SJCRH30 (cell line): ENCODE measurements around the gene OLFM1. TPM values are rescaled to one million over a fixed set of nuclear protein-coding genes. Genes with fewer than 3 reads are reported as not detected.
"Not testable (repeated sequence)": the region's sequence is repeated elsewhere in the genome, so short reads cannot be mapped to it uniquely, and the experiment has no call there.

Experiments used
- DNase-seq, 2 experiments: peaks; one replicate each; pipeline ENCODE4 v3.0.0-alpha.2; 2015 to 2020
- H3K27ac ChIP-seq: fragments of 250-450 bp; sonication (Bioruptor Pico); 2 replicates; pipeline ENCODE4 v1.5.1; 2020; ENCODE audit warnings: mild to moderate bottlenecking, moderate library complexity
- H3K27me3 ChIP-seq: fragments of 250-450 bp; sonication (Bioruptor Pico); 2 replicates; pipeline ENCODE4 v1.5.1; 2020; ENCODE audit warnings: mild to moderate bottlenecking, moderate library complexity
- H3K36me3 ChIP-seq: fragments of 250-450 bp; sonication (Bioruptor Pico); 2 replicates; pipeline ENCODE4 v1.5.1; 2020; ENCODE audit warnings: mild to moderate bottlenecking, moderate library complexity
- H3K4me1 ChIP-seq: fragments of 250-450 bp; sonication (Bioruptor Pico); 2 replicates; pipeline ENCODE4 v1.5.1; 2020; ENCODE audit warnings: mild to moderate bottlenecking, moderate library complexity
- H3K4me3 ChIP-seq: fragments of 250-450 bp; sonication (Bioruptor Pico); 2 replicates; pipeline ENCODE4 v1.5.1; 2020; ENCODE audit warnings: mild to moderate bottlenecking, moderate library complexity
- H3K9me3 ChIP-seq: fragments of 250-450 bp; sonication (Bioruptor Pico); replicated peaks from 2 replicates; pipeline ENCODE4 v1.5.1; 2020; ENCODE audit warnings: mild to moderate bottlenecking, moderate library complexity
- total RNA-seq: library from RNA; depleted of rRNA; stranded (reverse); fragments of >200 nt; shearing (Covaris generic); gene quantifications from 2 replicates; pipeline ENCODE4 v1.2.3, GENCODE V29; 2014

Gene OLFM1
- total RNA-seq, 1 experiment from 2014 or later: not detected

DNA sequence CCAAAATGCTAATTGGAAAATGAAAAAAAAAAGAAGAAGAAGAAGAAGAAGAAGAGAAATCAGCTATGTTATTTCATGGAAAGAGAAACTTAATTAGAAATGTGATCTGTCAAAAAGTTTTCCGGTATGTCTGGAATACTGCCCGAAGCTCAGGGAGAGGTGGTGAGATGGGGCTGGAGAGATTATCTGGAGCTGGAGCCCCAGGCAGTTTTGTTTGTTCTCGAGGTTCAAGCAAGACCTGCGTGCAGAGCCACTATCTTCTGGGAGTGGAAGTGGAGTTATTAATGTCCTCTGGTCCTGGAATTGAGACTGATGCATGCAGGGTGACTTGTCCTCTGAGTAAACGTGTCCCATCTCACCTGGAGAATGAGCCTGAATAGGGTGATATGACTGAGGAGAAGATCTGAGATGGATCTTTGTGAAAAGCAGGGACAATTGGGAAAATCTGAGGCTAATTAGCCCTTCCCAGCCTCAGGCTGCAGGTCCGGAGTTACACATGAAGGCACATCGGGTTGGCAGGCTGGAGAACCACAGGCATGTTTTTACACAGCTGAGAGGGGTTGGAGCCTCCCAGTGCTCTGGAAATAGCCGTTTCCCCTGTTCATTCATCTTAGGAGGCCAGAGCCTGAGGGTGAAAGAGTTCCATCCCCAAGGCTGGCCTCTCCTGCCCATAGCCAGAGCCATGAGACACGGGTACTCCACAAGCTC lies 70.5 kb downstream of the OLFM1 start:
- Histone ChIP-seq H3K4me3 (no peak overlapping the region), H3K36me3 (no peaks in the 10 kb centered on the region), H3K27me3 (peaks cover 3% of the 10 kb centered on the region; the same call in 1 of the 2 replicates), H3K9me3 (no peaks in the 10 kb centered on the region), H3K4me1 (no peaks in the 10 kb centered on the region), H3K27ac (no peak overlapping the region)
- no peak for DNase-seq

GRCh38 chr9:135158564-135158937 lies 71.1 kb downstream of the OLFM1 start:
- H3K27ac ChIP-seq: no peak overlapping the region
- H3K36me3 ChIP-seq: no peaks in the 10 kb centered on the region

DNA sequence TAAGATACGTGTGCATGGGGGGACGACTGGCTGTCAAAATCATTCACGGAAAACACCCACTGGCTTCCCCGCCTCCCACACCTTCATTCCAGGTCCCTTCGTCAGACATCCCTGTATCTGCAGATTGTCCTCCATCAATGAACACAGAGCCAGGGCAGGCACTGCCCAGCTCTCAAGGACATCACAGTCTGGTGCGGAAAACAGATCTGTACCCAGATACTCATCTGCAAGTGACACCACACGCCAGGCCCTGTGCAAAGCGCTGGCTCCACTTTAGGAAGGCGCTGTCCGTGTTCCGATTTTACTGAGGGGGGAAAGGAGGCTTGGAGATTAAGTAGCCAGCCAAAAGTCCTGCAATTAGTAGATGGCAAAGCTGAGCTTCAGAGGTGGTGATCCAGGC lies 72.3 kb downstream of the OLFM1 start:
- Histone ChIP-seq H3K27ac (no peak overlapping the region), H3K9me3 (no peaks in the 10 kb centered on the region), H3K36me3 (no peaks in the 10 kb centered on the region), H3K4me3 (no peak overlapping the region), H3K27me3 (peaks cover 16% of the 10 kb centered on the region), H3K4me1 (no peaks in the 10 kb centered on the region)
- no peak for DNase-seq

More at GRCh38 chr9:135158564-135158937, 71.1 kb downstream of the OLFM1 start:
- DNase-seq: no peak
- Histone ChIP-seq H3K4me3 (no peak overlapping the region), H3K27me3 (peaks cover 6% of the 10 kb centered on the region), H3K4me1 (no peaks in the 10 kb centered on the region), H3K9me3 (no peaks in the 10 kb centered on the region)

- Histone ChIP-seq H3K4me3 (no peak overlapping the region), H3K9me3 (no peaks in the 10 kb centered on the region), H3K27me3 (peaks cover 20% of the 10 kb centered on the region), H3K4me1 (no peaks in the 10 kb centered on the region), H3K27ac (no peak overlapping the region), H3K36me3 (no peaks in the 10 kb centered on the region)
- no peak for DNase-seq
Measured at GRCh38 chr9:135160862-135161261, 73.4 kb downstream of the OLFM1 start.

DNA sequence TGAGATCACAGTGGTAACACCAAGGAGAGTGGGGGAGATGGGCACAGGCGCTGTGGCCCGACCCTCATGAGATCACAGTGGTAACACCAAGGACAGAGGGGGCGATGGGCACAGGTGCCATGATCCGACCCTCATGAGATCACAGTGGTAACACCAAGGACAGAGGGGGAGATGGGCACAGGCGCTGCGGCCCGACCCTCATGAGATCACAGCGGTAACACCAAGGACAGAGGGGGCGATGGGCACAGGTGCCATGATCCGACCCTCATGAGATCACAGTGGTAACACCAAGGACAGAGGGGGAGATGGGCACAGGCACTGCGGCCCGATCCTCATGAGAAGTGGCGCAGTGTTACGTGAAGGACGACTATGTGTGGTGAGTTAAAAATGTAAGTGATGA lies 75.1 kb downstream of the OLFM1 start:
- H3K9me3 ChIP-seq, DNase-seq, H3K27ac ChIP-seq, H3K4me3 ChIP-seq, H3K36me3 ChIP-seq, H3K4me1 ChIP-seq: not testable (repeated sequence)
- H3K27me3 ChIP-seq: peaks cover 31% of the 10 kb centered on the region

GRCh38 chr9:135163023-135163780 lies 75.7 kb downstream of the OLFM1 start:
- H3K27ac ChIP-seq: no peak overlapping the region
- no peaks in the 10 kb centered on the region for H3K9me3 ChIP-seq
- DNase-seq: no peak
- H3K27me3 ChIP-seq: peaks cover 37% of the 10 kb centered on the region
- no peaks in the 10 kb centered on the region for H3K4me1 ChIP-seq
- no peaks in the 10 kb centered on the region for H3K36me3 ChIP-seq
- no peak overlapping the region for H3K4me3 ChIP-seq

DNA sequence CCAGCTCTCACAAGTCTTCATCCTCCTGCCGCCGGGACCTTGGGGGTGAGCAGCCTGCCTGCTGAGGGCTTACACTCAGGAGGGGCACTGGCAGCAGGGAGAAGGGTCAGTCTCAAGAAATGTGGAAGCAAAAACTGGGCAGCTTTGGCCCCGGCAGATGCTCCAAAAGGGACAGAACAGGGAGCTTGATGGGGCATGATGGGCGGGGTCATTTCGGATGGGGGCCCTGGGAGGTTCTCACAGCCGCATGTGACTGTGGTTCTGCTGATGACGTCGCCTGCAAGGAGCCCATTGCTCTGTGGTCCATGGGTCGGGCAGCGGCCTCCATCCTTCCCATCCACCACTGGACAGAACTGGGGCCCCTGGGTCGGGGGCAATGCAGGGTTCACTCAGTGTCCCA lies 76.6 kb downstream of the OLFM1 start:
- H3K9me3 ChIP-seq: no peaks in the 10 kb centered on the region
- DNase-seq: no peak
- H3K36me3 ChIP-seq: no peaks in the 10 kb centered on the region
- no peak overlapping the region for H3K27ac ChIP-seq
- no peak overlapping the region for H3K4me3 ChIP-seq
- H3K27me3 ChIP-seq: peaks cover 37% of the 10 kb centered on the region
- H3K4me1 ChIP-seq: no peaks in the 10 kb centered on the region

- Histone ChIP-seq H3K4me1 (no peaks in the 10 kb centered on the region), H3K9me3 (no peaks in the 10 kb centered on the region), H3K4me3 (no peak overlapping the region), H3K36me3 (no peaks in the 10 kb centered on the region), H3K27me3 (peaks cover 37% of the 10 kb centered on the region), H3K27ac (no peak overlapping the region)
- DNase-seq: no peak
Measured at GRCh38 chr9:135165003-135165711, 77.7 kb downstream of the OLFM1 start.

GRCh38 chr9:135165756-135166519 lies 78.5 kb downstream of the OLFM1 start:
- H3K27me3 ChIP-seq: peaks cover 39% of the 10 kb centered on the region
- DNase-seq: no peak
- no peaks in the 10 kb centered on the region for H3K4me1 ChIP-seq
- H3K4me3 ChIP-seq: no peak overlapping the region
- H3K9me3 ChIP-seq: no peaks in the 10 kb centered on the region
- H3K27ac ChIP-seq: no peak overlapping the region
- no peaks in the 10 kb centered on the region for H3K36me3 ChIP-seq

DNA sequence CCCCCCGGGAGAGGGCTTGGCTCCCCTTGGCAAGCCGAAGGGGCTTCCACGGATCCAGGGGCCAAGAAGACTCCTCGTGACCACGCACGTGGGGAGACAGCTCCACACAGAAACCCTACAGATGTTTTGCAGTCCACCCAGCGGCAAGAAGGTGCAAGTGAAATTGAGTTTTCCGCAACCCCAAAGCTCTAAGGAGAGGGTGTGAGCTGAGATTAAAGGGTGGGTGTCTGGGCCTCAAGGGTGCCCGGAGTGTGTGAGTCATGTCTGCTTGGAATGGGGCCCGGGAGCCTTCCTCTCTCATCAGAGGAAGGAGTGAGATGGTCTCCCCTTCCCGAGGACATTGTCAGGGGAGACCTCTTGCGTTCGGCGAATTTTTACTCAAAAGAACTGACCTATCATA lies 79.1 kb downstream of the OLFM1 start:
- no peak for DNase-seq
- Histone ChIP-seq H3K36me3 (no peaks in the 10 kb centered on the region), H3K4me3 (no peak overlapping the region), H3K27ac (no peak overlapping the region), H3K27me3 (peaks cover 39% of the 10 kb centered on the region), H3K4me1 (no peaks in the 10 kb centered on the region), H3K9me3 (no peaks in the 10 kb centered on the region)

DNA sequence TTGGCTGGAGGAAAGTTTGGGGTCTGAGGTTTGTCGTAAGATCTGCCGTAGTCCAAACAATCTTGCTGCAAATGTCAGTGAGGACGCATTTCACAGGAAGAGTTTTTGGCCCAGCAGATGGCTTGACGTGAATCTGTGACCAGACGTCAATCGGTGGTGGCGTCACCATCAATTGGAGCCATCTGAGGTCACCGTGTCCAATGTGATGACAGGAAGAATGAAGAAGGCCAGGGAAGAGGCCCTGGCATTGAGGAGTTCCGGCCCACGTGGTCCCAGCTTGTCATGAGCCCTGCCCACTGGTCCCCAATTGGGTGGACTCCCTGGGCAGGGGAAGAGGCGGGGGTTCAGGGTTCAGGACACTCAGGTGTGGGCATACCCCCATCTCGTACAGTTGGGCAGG lies 79.9 kb downstream of the OLFM1 start:
- no peaks in the 10 kb centered on the region for H3K4me1 ChIP-seq
- H3K27ac ChIP-seq: no peak overlapping the region
- DNase-seq: no peak
- no peaks in the 10 kb centered on the region for H3K36me3 ChIP-seq
- peaks cover 39% of the 10 kb centered on the region for H3K27me3 ChIP-seq
- no peak overlapping the region for H3K4me3 ChIP-seq
- H3K9me3 ChIP-seq: no peaks in the 10 kb centered on the region

GRCh38 chr9:135167849-135168655 lies 80.6 kb downstream of the OLFM1 start:
- DNase-seq: no peak
- H3K36me3 ChIP-seq: no peaks in the 10 kb centered on the region
- peaks cover 39% of the 10 kb centered on the region for H3K27me3 ChIP-seq

DNA sequence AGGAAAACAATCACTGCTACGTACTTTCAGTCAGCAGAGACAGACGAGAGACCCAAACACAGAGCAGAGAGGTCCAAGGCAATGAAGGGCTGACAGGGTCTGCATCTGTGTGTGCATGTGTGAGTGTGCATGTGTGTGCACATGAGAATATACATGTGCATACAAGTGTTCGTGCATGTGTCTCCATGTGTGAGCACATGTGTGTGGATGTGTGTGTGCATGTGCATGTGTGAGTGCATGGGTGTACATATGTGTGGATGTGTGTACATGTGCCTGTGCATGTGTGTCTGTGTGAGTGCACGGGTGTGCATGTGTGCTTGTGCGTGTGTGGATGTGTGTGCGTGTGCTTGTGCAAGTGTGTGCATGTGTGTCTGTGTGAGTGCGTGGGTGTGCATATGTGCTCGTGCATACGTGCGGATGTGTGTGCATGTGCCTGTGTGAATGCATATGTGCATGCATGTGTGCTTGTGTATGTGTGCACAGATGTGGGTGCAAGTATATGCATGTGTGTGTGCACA lies 82.3 kb downstream of the OLFM1 start:
- H3K27ac ChIP-seq: no peak overlapping the region
- no peak overlapping the region for H3K4me3 ChIP-seq
- no peak for DNase-seq
- H3K27me3 ChIP-seq: peaks cover 29% of the 10 kb centered on the region
- H3K4me1 ChIP-seq: no peaks in the 10 kb centered on the region
- H3K36me3 ChIP-seq: no peaks in the 10 kb centered on the region
- H3K9me3 ChIP-seq: no peaks in the 10 kb centered on the region

More at GRCh38 chr9:135167849-135168655, 80.6 kb downstream of the OLFM1 start:
- Histone ChIP-seq H3K9me3 (no peaks in the 10 kb centered on the region), H3K4me1 (no peaks in the 10 kb centered on the region), H3K4me3 (no peak overlapping the region), H3K27ac (no peak overlapping the region)

GRCh38 chr9:135170535-135170934 lies 83.1 kb downstream of the OLFM1 start:
- Histone ChIP-seq H3K9me3 (no peaks in the 10 kb centered on the region), H3K36me3 (no peaks in the 10 kb centered on the region)

More at GRCh38 chr9:135170535-135170934, 83.1 kb downstream of the OLFM1 start:
- no peaks in the 10 kb centered on the region for H3K4me1 ChIP-seq
- DNase-seq: peak in 1 of 2 experiments; percentile 21
- H3K27ac ChIP-seq: no peak overlapping the region
- no peak overlapping the region for H3K4me3 ChIP-seq
- H3K27me3 ChIP-seq: peaks cover 24% of the 10 kb centered on the region
